KBM-7 (cell line): ENCODE data around the gene DCST2.

Experiments used
- DNase-seq: peaks from one replicate; pipeline ENCODE4 v3.0.0-alpha.2; 2015
- in situ Hi-C: fragments of 300-500 bp; cut with MboI; formaldehyde crosslinking; loops from 2 replicates; pipeline ENCODE4 v1.14.3; 2020; ENCODE audit warnings: low sequenced_read_pairs, low pct_unique_long_range_greater_than_20kb, mixed read lengths

DCST2 gene

GRCh38 chr1:155034318-155035208 is 982 bp upstream of the DCST2 start:
- no peak for DNase-seq
- in situ Hi-C loops: no loop called here

- in situ Hi-C loops: no loop called here
These were observed 695 bp downstream of the DCST2 start for GRCh38 chr1:155032886-155033285.

GRCh38 chr1:155030899-155031298 is 2.7 kb downstream of the DCST2 start:
- in situ Hi-C loops: no loop called here
- no peak for DNase-seq

More at GRCh38 chr1:155032886-155033285, 695 bp downstream of the DCST2 start:
- DNase-seq: no peak

- in situ Hi-C loops: no loop called here
These were observed 3.3 kb downstream of the DCST2 start for GRCh38 chr1:155030243-155030795.

GRCh38 chr1:155029513-155030242 is 3.9 kb downstream of the DCST2 start:
- DNase-seq: no peak
- in situ Hi-C loops: no loop called here

More at GRCh38 chr1:155030243-155030795, 3.3 kb downstream of the DCST2 start:
- no peak for DNase-seq

- in situ Hi-C loops: no loop called here
- no peak for DNase-seq
These were observed 7.0 kb downstream of the DCST2 start for GRCh38 chr1:155026588-155026987.

GRCh38 chr1:155026154-155026553 is 7.4 kb downstream of the DCST2 start:
- DNase-seq: no peak
- in situ Hi-C loops: no loop called here

GRCh38 chr1:155024315-155024714 is 9.3 kb downstream of the DCST2 start:
- in situ Hi-C loops: no loop called here
- no peak for DNase-seq

- DNase-seq: no peak
- in situ Hi-C loops: no loop called here
These were observed 10.0 kb downstream of the DCST2 start for GRCh38 chr1:155023627-155024026.

GRCh38 chr1:155022927-155023236 is 10.7 kb downstream of the DCST2 start:
- DNase-seq: no peak
- in situ Hi-C loops: no loop called here

- DNase-seq: no peak
- in situ Hi-C loops: no loop called here
These were observed 11.2 kb downstream of the DCST2 start for GRCh38 chr1:155022136-155022926.

GRCh38 chr1:155019377-155020245 is 14.0 kb downstream of the DCST2 start:
- in situ Hi-C loops: no loop called here
- DNase-seq: no peak

GRCh38 chr1:155018617-155019348 is 14.8 kb downstream of the DCST2 start:
- DNase-seq: no peak
- in situ Hi-C loops: no loop called here

GRCh38 chr1:155017946-155018316 is 15.7 kb downstream of the DCST2 start:
- in situ Hi-C loops: no loop called here

GRCh38 chr1:155017041-155017945 is 16.3 kb downstream of the DCST2 start:
- in situ Hi-C loops: no loop called here
- DNase-seq: peak; percentile 97

More at GRCh38 chr1:155017946-155018316, 15.7 kb downstream of the DCST2 start:
- DNase-seq: no peak

GRCh38 chr1:155016231-155016831 is 17.2 kb downstream of the DCST2 start:
- in situ Hi-C loops: no loop called here
- DNase-seq: no peak
